ENCODE measurements around the gene COPZ2. TPM values are rescaled to one million over a fixed set of nuclear protein-coding genes. Genes with fewer than 3 reads are reported as not detected.

The COPZ2 gene, protein sequence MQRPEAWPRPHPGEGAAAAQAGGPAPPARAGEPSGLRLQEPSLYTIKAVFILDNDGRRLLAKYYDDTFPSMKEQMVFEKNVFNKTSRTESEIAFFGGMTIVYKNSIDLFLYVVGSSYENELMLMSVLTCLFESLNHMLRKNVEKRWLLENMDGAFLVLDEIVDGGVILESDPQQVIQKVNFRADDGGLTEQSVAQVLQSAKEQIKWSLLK
- total RNA-seq (2021; ENCODE audit: unreplicated experiment), result not detected
- polyA plus RNA-seq (2012), result 0.14 TPM in 1 of 2 replicates, not detected in the other
- Bru-seq, nascent RNA, result percentile 21 among the genes with signal in this experiment
- percentile 20 among the genes with signal in this experiment for BruChase-seq, experiment 1, labeled RNA remaining after a 6-hour chase
- BruChase-seq, experiment 2, labeled RNA remaining after a 2-hour chase, result percentile 23 among the genes with signal in this experiment
- long read RNA-seq, result 0 reads

- no peak within 1 kb of the TSS for H3K4me3 ChIP-seq (replicated peaks in 1 of 2; ENCODE audit: low read depth in 1 of 2, low read length in 2 of 2)
- BruUV-seq (replicated peaks), result no TSS peak
- no peak within 1 kb of the TSS for H3K4me2 ChIP-seq (ENCODE audit: low read length)
- H3K9me3 ChIP-seq (ENCODE audit: control insufficient read depth in 1 of 2, insufficient read depth in 1 of 2, low read depth in 1 of 2, low read length in 2 of 2), result no peaks in the 10 kb centered on the region
- H3K4me1 ChIP-seq (ENCODE audit: control insufficient read depth in 1 of 2, insufficient read depth in 2 of 2, low read length in 2 of 2), result no peaks in the 10 kb centered on the region
- no peak within 1 kb of the TSS for H2AFZ ChIP-seq (ENCODE audit: low read depth, low read length, poor library complexity, severe bottlenecking)
- no peak within 1 kb of the TSS for H3K27ac ChIP-seq (ENCODE audit: low read depth, low read length)
- POLR2A ChIA-PET, result interaction anchor here (2.0 kb wide), 1 partner anchor 11 kb away, joined by 13 read pairs; the partner anchor contains the start of gene NFE2L1
- peak; percentile 25; the same call in 1 of the 2 replicates for ATAC-seq
- intact Hi-C loops (cut with micrococcal nuclease), result no loop called here
- H3K36me3 ChIP-seq (ENCODE audit: control insufficient read depth in 1 of 2, insufficient read depth in 2 of 2, low read length in 2 of 2), result no peaks in the 10 kb centered on the region
- H3K27me3 ChIP-seq (ENCODE audit: insufficient read depth, low read length), result no peaks in the 10 kb centered on the region
- no peaks in the 10 kb centered on the region for H3K9me2 ChIP-seq (ENCODE audit: insufficient read depth)
- no peak for DNase-seq (ENCODE audit: low read depth, low spot score)
- H3K9ac ChIP-seq (ENCODE audit: low read length), result no peak within 1 kb of the TSS
- RAD21 ChIA-PET (ENCODE audit: low non-redundant PET in 1 of 2, low total read pairs in 2 of 2, uncharacterized antibody in 2 of 2, unreplicated experiment in 2 of 2), result no interaction called here
- H4K20me1 ChIP-seq (ENCODE audit: insufficient read depth), result no peaks in the 10 kb centered on the region
- H3K79me2 ChIP-seq (ENCODE audit: insufficient read depth, low read length), result no peaks in the 10 kb centered on the region
- CTCF ChIA-PET, result interaction anchor here (3.4 kb wide), 1 partner anchor 12 kb away, joined by 14 read pairs; no protein-coding TSS in a partner anchor
- TF ChIP-seq FOSL1 (IDR thresholded peaks at IDR 0.05; ENCODE audit: low read depth) (no peak), POLR2AphosphoS5 (IDR thresholded peaks at IDR 0.05; ENCODE audit: low read depth, low read length) (no peak), EGR1 (IDR thresholded peaks at IDR 0.05; ENCODE audit: low read depth) (no peak), ZFX (IDR thresholded peaks at IDR 0.05) (no peak), ZNF274 (IDR thresholded peaks at IDR 0.05; ENCODE audit: low read depth, low read length) (no peak), TCF7L2 (IDR thresholded peaks at IDR 0.05; ENCODE audit: borderline replicate concordance, extremely low read depth, insufficient read depth, insufficient read length) (no peak), SP1 (IDR thresholded peaks at IDR 0.05; ENCODE audit: low read depth) (no peak), EZH2 (IDR thresholded peaks at IDR 0.05) (no peak), RAD21 (IDR thresholded peaks at IDR 0.05; ENCODE audit: low read depth) (no peak), SRF (IDR thresholded peaks at IDR 0.05; ENCODE audit: low read depth) (no peak), CEBPB (IDR thresholded peaks at IDR 0.05; ENCODE audit: low read depth) (no peak), CBX3 (IDR thresholded peaks at IDR 0.05; ENCODE audit: low read depth) (no peak), MAX (IDR thresholded peaks at IDR 0.05) (no peak)
- TF ChIP-seq, protein P1, sequence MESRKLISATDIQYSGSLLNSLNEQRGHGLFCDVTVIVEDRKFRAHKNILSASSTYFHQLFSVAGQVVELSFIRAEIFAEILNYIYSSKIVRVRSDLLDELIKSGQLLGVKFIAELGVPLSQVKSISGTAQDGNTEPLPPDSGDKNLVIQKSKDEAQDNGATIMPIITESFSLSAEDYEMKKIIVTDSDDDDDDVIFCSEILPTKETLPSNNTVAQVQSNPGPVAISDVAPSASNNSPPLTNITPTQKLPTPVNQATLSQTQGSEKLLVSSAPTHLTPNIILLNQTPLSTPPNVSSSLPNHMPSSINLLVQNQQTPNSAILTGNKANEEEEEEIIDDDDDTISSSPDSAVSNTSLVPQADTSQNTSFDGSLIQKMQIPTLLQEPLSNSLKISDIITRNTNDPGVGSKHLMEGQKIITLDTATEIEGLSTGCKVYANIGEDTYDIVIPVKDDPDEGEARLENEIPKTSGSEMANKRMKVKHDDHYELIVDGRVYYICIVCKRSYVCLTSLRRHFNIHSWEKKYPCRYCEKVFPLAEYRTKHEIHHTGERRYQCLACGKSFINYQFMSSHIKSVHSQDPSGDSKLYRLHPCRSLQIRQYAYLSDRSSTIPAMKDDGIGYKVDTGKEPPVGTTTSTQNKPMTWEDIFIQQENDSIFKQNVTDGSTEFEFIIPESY (IDR thresholded peaks at IDR 0.05; ENCODE audit: extremely low read depth, insufficient replicate concordance, low read length), result no peak
- TF ChIP-seq, protein P2, sequence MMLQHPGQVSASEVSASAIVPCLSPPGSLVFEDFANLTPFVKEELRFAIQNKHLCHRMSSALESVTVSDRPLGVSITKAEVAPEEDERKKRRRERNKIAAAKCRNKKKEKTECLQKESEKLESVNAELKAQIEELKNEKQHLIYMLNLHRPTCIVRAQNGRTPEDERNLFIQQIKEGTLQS (IDR thresholded peaks at IDR 0.05), result no peak
- TF ChIP-seq, protein P3, sequence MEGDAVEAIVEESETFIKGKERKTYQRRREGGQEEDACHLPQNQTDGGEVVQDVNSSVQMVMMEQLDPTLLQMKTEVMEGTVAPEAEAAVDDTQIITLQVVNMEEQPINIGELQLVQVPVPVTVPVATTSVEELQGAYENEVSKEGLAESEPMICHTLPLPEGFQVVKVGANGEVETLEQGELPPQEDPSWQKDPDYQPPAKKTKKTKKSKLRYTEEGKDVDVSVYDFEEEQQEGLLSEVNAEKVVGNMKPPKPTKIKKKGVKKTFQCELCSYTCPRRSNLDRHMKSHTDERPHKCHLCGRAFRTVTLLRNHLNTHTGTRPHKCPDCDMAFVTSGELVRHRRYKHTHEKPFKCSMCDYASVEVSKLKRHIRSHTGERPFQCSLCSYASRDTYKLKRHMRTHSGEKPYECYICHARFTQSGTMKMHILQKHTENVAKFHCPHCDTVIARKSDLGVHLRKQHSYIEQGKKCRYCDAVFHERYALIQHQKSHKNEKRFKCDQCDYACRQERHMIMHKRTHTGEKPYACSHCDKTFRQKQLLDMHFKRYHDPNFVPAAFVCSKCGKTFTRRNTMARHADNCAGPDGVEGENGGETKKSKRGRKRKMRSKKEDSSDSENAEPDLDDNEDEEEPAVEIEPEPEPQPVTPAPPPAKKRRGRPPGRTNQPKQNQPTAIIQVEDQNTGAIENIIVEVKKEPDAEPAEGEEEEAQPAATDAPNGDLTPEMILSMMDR (IDR thresholded peaks at IDR 0.05 in 2 of 3, conservative IDR thresholded peaks at IDR 0.05 in 1 of 3; ENCODE audit: borderline replicate concordance in 1 of 3, insufficient read depth in 1 of 3, low read depth in 2 of 3, low read length in 2 of 3), result no peak
- TF ChIP-seq, protein P4, sequence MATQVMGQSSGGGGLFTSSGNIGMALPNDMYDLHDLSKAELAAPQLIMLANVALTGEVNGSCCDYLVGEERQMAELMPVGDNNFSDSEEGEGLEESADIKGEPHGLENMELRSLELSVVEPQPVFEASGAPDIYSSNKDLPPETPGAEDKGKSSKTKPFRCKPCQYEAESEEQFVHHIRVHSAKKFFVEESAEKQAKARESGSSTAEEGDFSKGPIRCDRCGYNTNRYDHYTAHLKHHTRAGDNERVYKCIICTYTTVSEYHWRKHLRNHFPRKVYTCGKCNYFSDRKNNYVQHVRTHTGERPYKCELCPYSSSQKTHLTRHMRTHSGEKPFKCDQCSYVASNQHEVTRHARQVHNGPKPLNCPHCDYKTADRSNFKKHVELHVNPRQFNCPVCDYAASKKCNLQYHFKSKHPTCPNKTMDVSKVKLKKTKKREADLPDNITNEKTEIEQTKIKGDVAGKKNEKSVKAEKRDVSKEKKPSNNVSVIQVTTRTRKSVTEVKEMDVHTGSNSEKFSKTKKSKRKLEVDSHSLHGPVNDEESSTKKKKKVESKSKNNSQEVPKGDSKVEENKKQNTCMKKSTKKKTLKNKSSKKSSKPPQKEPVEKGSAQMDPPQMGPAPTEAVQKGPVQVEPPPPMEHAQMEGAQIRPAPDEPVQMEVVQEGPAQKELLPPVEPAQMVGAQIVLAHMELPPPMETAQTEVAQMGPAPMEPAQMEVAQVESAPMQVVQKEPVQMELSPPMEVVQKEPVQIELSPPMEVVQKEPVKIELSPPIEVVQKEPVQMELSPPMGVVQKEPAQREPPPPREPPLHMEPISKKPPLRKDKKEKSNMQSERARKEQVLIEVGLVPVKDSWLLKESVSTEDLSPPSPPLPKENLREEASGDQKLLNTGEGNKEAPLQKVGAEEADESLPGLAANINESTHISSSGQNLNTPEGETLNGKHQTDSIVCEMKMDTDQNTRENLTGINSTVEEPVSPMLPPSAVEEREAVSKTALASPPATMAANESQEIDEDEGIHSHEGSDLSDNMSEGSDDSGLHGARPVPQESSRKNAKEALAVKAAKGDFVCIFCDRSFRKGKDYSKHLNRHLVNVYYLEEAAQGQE (IDR thresholded peaks at IDR 0.05; ENCODE audit: low read depth), result no peak
These were observed at the start of gene COPZ2 for GRCh38 chr17:48037036-48037837. Gene COPZ2 (minus strand): TSS chr17:48037797. CDS start chr17:48037777, 20 bp downstream.

Measured in HCT116 (cell line).